NCI-H2081 (cell line): ENCODE results near the gene FAF2.
A peak's percentile ranks its signal among the peaks of the same experiment; 100 is the strongest.
"Not testable (repeated sequence)": the region's sequence is repeated elsewhere in the genome, so short reads cannot be mapped to it uniquely, and the experiment has no call there.

Experiments used
- DNase-seq, 2 experiments: peaks; one replicate each; lab custom pipeline; 2025; lab: John Stamatoyannopoulos, UW

FAF2 gene

GRCh38 chr5:176416965-176417364 is 31.2 kb upstream of the FAF2 start:
- DNase-seq = no peak

GRCh38 chr5:176418251-176418650 is 29.9 kb upstream of the FAF2 start:
- DNase-seq = no peak

GRCh38 chr5:176420086-176420485 is 28.1 kb upstream of the FAF2 start:
- no peak for DNase-seq

- DNase-seq = no peak
Measured at GRCh38 chr5:176420972-176421544, 27.1 kb upstream of the FAF2 start.

- DNase-seq = no peak
Measured at GRCh38 chr5:176424181-176424580, 24.0 kb upstream of the FAF2 start.

- DNase-seq = no peak
Measured at GRCh38 chr5:176425138-176425537, 23.0 kb upstream of the FAF2 start.

GRCh38 chr5:176425791-176426190 is 22.4 kb upstream of the FAF2 start:
- DNase-seq = no peak

GRCh38 chr5:176426876-176427275 is 21.3 kb upstream of the FAF2 start:
- DNase-seq = no peak

GRCh38 chr5:176427971-176428370 is 20.2 kb upstream of the FAF2 start:
- no peak for DNase-seq

- no peak for DNase-seq
Measured at GRCh38 chr5:176429972-176430371, 18.2 kb upstream of the FAF2 start.

- no peak for DNase-seq
Measured at GRCh38 chr5:176432707-176433106, 15.5 kb upstream of the FAF2 start.

GRCh38 chr5:176436656-176437055 is 11.5 kb upstream of the FAF2 start:
- no peak for DNase-seq

GRCh38 chr5:176438959-176439757 is 9.0 kb upstream of the FAF2 start:
- no peak for DNase-seq

GRCh38 chr5:176440927-176441706 is 7.1 kb upstream of the FAF2 start:
- DNase-seq = no peak

GRCh38 chr5:176441921-176442323 is 6.3 kb upstream of the FAF2 start:
- DNase-seq = no peak

GRCh38 chr5:176442911-176443310 is 5.3 kb upstream of the FAF2 start:
- DNase-seq = not testable (repeated sequence)

- no peak for DNase-seq
Measured at GRCh38 chr5:176444742-176445141, 3.4 kb upstream of the FAF2 start.

- no peak for DNase-seq
Measured at GRCh38 chr5:176446028-176446665, 2.0 kb upstream of the FAF2 start.

GRCh38 chr5:176446884-176447590 is 1.1 kb upstream of the FAF2 start:
- no peak for DNase-seq

- peak in 1 of 2 experiments; percentile 49 for DNase-seq
Measured at GRCh38 chr5:176447591-176447977, 601 bp upstream of the FAF2 start.

GRCh38 chr5:176450077-176450476 is 1.9 kb downstream of the FAF2 start:
- no peak for DNase-seq
